Smooth muscle cell (in vitro differentiated cells): ENCODE data around the gene CLASRP. TPM values are rescaled to one million over a fixed set of nuclear protein-coding genes. Genes with fewer than 3 reads are reported as not detected.
"Not testable (repeated sequence)": the region's sequence is repeated elsewhere in the genome, so short reads cannot be mapped to it uniquely, and the experiment has no call there.

Source experiments
- DNase-seq: peaks from one replicate; lab custom pipeline; 2025; ENCODE audit not compliant: unreplicated experiment; lab: John Stamatoyannopoulos, UW
- H2AFZ ChIP-seq: fragments of 200-600 bp; sonication (generic); 2 replicates; pipeline ENCODE4 v1.6.0; 2016; ENCODE audit warnings: antibody characterized with exemption, low read depth, mild to moderate bottlenecking
- H3F3A ChIP-seq: fragments of 200-600 bp; sonication (generic); 2 replicates; pipeline ENCODE4 v1.6.0; 2017; ENCODE audit warnings: antibody characterized with exemption, low read depth
- H3K27ac ChIP-seq: fragments of 200-600 bp; sonication (generic); 2 replicates; pipeline ENCODE4 v1.5.1; 2016; ENCODE audit warnings: low read depth, mild to moderate bottlenecking
- H3K27me3 ChIP-seq: fragments of 200-600 bp; sonication (generic); 2 replicates; pipeline ENCODE4 v1.6.1; 2016; ENCODE audit warnings: low read depth, mild to moderate bottlenecking
- H3K36me3 ChIP-seq: fragments of 200-600 bp; sonication (generic); 2 replicates; pipeline ENCODE4 v1.5.1; 2016; ENCODE audit warnings: low read depth
- H3K4me1 ChIP-seq: fragments of 200-600 bp; sonication (generic); 2 replicates; pipeline ENCODE4 v1.5.1; 2016; ENCODE audit warnings: low read depth
- H3K4me2 ChIP-seq: fragments of 200-600 bp; sonication (generic); 2 replicates; pipeline ENCODE4 v1.6.0; 2016; ENCODE audit warnings: mild to moderate bottlenecking
- H3K4me3 ChIP-seq: fragments of 200-600 bp; sonication (generic); 2 replicates; pipeline ENCODE4 v1.5.1; 2016; ENCODE audit warnings: mild to moderate bottlenecking
- H3K79me2 ChIP-seq: fragments of 200-600 bp; sonication (generic); 2 replicates; pipeline ENCODE4 v1.6.0; 2016; ENCODE audit warnings: low read depth, mild to moderate bottlenecking
- H3K9ac ChIP-seq: fragments of 200-600 bp; sonication (generic); 2 replicates; pipeline ENCODE4 v1.6.0; 2016; ENCODE audit warnings: low read depth
- H3K9me3 ChIP-seq: fragments of 200-600 bp; sonication (generic); replicated peaks from 2 replicates; pipeline ENCODE4 v1.5.1; 2016; ENCODE audit warnings: low read depth
- H4K20me1 ChIP-seq: fragments of 200-600 bp; sonication (generic); 2 replicates; pipeline ENCODE4 v1.6.0; 2016; ENCODE audit warnings: low read depth
- WGBS: methylation state at CpG from one replicate; pipeline ENCODE4 v1.1.7; 2016; ENCODE audit warnings: low lambda C conversion rate; 5-methylcytosine and 5-hydroxymethylcytosine counted together
- polyA plus RNA-seq: library from polyadenylated mRNA; unstranded; fragments of >200 nt; fragmentation: Nextera tagmentation; extraction: Ambion mirVana; gene quantifications from 2 replicates; pipeline ENCODE4 v1.2.1, GENCODE V29; 2016
- total RNA-seq: library from RNA; depleted of rRNA; stranded (reverse); fragments of >200 nt; gene quantifications from 2 replicates; pipeline ENCODE4 v1.2.3, GENCODE V29; 2014
- TF ChIP-seq, protein P1 (sequence below): fragments of 200-600 bp; sonication (generic); IDR thresholded peaks from 2 replicates; pipeline ENCODE4 v1.5.1; 2017; ENCODE audit warnings: borderline replicate concordance, mild to moderate bottlenecking, antibody characterized with exemption; ENCODE audit not compliant: insufficient read depth, poor library complexity, severe bottlenecking

Gene CLASRP
- total and polyA plus RNA-seq, 2 experiments from 2014 or later, result 24.3 to 34.6 TPM

DNA sequence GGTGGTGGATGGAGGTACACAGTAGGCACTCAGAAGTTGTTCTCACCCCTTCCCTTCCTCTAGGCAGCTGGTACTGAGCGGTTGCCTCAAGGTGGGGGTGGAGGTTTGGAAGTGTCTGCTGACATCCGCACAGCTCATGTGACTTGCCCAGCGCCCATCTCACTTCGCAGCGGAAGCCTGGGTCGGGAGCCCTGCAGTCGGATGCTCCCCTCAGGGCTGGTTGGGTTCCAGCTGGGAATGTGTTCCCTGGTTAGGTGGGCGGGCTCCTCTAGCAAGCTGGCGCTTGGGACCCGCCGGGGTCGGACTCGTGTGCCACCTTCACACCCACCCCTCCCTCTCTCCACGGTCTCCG, 64.3 kb downstream of the CLASRP start:
- WGBS, result 85% methylated on average over 15 of the region's 15 CpGs
- Histone ChIP-seq H3F3A (no peaks in the 10 kb centered on the region), H3K4me3 (no peak overlapping the region), H3K4me1 (peaks cover 36% of the 10 kb centered on the region), H3K27me3 (no peaks in the 10 kb centered on the region), H3K4me2 (no peak overlapping the region), H3K9ac (no peak overlapping the region), H3K79me2 (peaks cover 95% of the 10 kb centered on the region), H2AFZ (no peak overlapping the region), H4K20me1 (peaks cover 100% of the 10 kb centered on the region), H3K36me3 (no peaks in the 10 kb centered on the region), H3K27ac (no peak overlapping the region), H3K9me3 (no peaks in the 10 kb centered on the region)
- no peak for DNase-seq
- TF ChIP-seq, protein P1, sequence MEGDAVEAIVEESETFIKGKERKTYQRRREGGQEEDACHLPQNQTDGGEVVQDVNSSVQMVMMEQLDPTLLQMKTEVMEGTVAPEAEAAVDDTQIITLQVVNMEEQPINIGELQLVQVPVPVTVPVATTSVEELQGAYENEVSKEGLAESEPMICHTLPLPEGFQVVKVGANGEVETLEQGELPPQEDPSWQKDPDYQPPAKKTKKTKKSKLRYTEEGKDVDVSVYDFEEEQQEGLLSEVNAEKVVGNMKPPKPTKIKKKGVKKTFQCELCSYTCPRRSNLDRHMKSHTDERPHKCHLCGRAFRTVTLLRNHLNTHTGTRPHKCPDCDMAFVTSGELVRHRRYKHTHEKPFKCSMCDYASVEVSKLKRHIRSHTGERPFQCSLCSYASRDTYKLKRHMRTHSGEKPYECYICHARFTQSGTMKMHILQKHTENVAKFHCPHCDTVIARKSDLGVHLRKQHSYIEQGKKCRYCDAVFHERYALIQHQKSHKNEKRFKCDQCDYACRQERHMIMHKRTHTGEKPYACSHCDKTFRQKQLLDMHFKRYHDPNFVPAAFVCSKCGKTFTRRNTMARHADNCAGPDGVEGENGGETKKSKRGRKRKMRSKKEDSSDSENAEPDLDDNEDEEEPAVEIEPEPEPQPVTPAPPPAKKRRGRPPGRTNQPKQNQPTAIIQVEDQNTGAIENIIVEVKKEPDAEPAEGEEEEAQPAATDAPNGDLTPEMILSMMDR, result no peak

DNA sequence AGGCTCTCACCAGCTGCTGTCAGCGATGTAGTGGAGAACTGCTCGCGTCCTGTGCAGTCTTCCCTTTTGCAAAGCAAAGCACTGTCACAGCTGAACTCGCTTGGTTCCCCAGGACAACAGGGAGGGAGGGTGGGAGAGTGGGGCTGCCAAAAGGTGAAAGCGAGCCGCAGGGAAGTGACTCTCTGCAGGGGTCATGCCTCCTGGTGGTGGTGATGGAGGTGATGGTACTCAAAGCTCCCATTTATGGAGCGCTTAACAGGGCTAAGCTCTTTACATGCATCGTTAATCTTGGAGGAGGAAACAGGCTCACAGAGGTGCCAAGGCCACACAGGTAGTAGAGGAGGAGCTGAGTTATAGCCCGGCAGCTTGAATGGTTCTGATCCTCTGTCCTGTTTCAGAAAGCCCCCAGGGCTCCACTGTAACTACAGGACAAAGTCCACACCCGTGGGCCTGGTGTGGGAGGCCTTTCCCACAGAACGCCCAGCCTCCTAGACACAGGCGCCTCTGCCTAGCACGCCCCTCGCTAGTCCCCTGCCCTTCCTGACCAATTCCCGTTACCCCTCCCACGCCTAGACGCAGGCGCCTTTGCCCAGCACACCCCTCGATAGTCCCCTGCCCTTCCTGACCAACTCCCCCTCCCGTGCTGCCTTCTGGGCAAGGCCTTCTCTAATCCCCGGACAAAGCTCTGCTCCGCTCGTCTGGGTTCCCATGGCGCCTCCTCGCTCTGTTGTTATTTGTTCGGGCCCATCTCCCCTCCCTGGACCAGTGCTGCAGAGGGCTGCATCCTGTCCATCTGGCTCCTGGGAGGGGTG, 64.9 kb downstream of the CLASRP start:
- Histone ChIP-seq H3K9ac (no peak overlapping the region), H4K20me1 (peaks cover 100% of the 10 kb centered on the region), H2AFZ (no peak overlapping the region)

DNA sequence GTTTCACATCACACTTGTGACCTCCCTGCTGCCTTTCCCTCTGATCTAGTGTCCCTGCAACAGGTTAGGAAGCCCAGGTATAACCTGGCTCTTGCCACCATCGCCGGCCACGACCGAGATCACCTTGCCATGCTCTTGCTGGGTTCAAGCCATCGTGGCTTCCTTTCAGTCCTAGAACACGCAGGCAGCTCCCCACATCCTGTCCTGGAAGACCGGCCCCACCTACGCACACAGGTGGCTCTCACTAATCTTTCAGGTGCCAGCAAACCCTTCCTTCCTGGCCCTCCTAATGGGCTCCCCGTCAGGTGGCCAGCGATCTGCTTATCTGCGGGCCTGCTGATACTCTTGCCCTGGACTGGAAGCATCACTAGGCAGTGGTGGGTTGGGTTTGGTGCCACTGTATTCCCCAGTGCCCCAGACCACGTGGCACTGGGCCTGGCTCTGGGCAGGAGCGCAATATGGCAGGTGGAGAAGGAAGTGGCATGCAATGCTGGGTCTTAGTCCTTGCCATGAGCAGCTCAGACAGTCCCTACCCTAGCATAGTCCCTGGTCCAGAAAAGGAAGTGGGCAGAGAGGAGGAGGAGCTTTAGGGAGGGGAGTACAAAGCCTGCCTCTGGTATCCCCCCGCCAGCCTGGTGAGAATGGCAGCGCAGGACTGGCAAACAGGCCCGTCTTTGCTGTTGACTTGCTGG, 66.0 kb downstream of the CLASRP start:
- no peak overlapping the region for H3K27ac ChIP-seq
- H3K9ac ChIP-seq, result no peak overlapping the region
- H3K9me3 ChIP-seq, result no peaks in the 10 kb centered on the region
- WGBS, result 95% methylated on average over 16 of the region's 16 CpGs
- no peak overlapping the region for H3K4me2 ChIP-seq
- H3K4me1 ChIP-seq, result peaks cover 20% of the 10 kb centered on the region
- no peaks in the 10 kb centered on the region for H3K27me3 ChIP-seq
- no peak overlapping the region for H2AFZ ChIP-seq
- H3K4me3 ChIP-seq, result no peak overlapping the region
- peaks cover 97% of the 10 kb centered on the region for H3K79me2 ChIP-seq
- no peaks in the 10 kb centered on the region for H3K36me3 ChIP-seq
- H3F3A ChIP-seq, result no peaks in the 10 kb centered on the region
- no peak for DNase-seq
- TF ChIP-seq, protein P1, result no peak
- peaks cover 100% of the 10 kb centered on the region for H4K20me1 ChIP-seq

More for the DNA sequence above, 64.9 kb downstream of the CLASRP start:
- DNase-seq, result no peak
- Histone ChIP-seq H3K4me1 (peaks cover 31% of the 10 kb centered on the region), H3K27me3 (no peaks in the 10 kb centered on the region), H3K27ac (no peak overlapping the region), H3K9me3 (no peaks in the 10 kb centered on the region), H3F3A (no peaks in the 10 kb centered on the region), H3K79me2 (peaks cover 97% of the 10 kb centered on the region), H3K4me2 (no peak overlapping the region), H3K4me3 (no peak overlapping the region), H3K36me3 (no peaks in the 10 kb centered on the region)
- TF ChIP-seq, protein P1, result no peak
- 67% methylated on average over 25 of the region's 26 CpGs for WGBS

DNA sequence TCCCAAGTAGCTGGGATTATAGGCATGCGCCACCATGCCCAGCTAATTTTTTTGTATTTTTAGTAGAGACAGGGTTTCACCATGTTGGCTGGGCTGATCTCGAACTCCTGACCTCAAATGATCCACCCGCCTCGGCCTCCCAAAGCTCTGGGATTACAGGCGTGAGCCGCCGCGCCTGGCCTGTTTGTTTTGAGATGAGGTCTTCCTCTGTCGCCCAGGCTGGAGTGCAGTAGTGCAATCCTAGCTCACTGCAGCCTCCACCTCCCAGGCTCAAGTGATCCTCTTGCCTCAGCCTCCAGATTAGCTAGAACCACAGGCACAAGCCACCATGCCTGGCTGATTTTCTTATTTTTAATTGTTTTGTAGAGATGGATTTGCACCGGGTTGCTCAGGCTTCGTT, 67.5 kb downstream of the CLASRP start:
- DNase-seq, H3K4me2 ChIP-seq, H3K9ac ChIP-seq, H3K27ac ChIP-seq, H3K9me3 ChIP-seq, H3F3A ChIP-seq, H3K4me3 ChIP-seq, H3K27me3 ChIP-seq, H3K36me3 ChIP-seq, H2AFZ ChIP-seq: not testable (repeated sequence)
- peaks cover 100% of the 10 kb centered on the region for H4K20me1 ChIP-seq
- peaks cover 98% of the 10 kb centered on the region for H3K79me2 ChIP-seq
- WGBS, result 99% methylated on average over 11 of the region's 11 CpGs
- H3K4me1 ChIP-seq, result peaks cover 16% of the 10 kb centered on the region
